Mononuclear cell (primary cell): Measurements from ENCODE around the gene CYP8B1. TPM values are rescaled to one million over a fixed set of nuclear protein-coding genes. Genes with fewer than 3 reads are reported as not detected.

Experiments used
- H3K27me3 ChIP-seq: 2 replicates; pipeline ENCODE4 v1.6.0; 2011; ENCODE audit warnings: low read length, control low read depth; ENCODE audit not compliant: insufficient read depth
- H3K4me1 ChIP-seq: 2 replicates; pipeline ENCODE4 v1.5.1; 2011; ENCODE audit warnings: mild to moderate bottlenecking, low read length, control low read depth; ENCODE audit not compliant: insufficient read depth
- H3K4me3 ChIP-seq: 2 replicates; pipeline ENCODE4 v1.5.1; 2011; ENCODE audit warnings: mild to moderate bottlenecking, low read length, moderate library complexity
- H3K9me3 ChIP-seq: 2 replicates; pipeline ENCODE4 v1.5.1; 2011; ENCODE audit warnings: low read depth, mild to moderate bottlenecking, control low read depth, low read length
- total RNA-seq: library from RNA; depleted of rRNA; stranded (reverse); fragments of >200 nt; gene quantifications from one replicate; pipeline ENCODE4 v1.2.3, GENCODE V29; 2012

CYP8B1 gene
- total RNA-seq, 1 donor, result under 0.01 TPM

DNA sequence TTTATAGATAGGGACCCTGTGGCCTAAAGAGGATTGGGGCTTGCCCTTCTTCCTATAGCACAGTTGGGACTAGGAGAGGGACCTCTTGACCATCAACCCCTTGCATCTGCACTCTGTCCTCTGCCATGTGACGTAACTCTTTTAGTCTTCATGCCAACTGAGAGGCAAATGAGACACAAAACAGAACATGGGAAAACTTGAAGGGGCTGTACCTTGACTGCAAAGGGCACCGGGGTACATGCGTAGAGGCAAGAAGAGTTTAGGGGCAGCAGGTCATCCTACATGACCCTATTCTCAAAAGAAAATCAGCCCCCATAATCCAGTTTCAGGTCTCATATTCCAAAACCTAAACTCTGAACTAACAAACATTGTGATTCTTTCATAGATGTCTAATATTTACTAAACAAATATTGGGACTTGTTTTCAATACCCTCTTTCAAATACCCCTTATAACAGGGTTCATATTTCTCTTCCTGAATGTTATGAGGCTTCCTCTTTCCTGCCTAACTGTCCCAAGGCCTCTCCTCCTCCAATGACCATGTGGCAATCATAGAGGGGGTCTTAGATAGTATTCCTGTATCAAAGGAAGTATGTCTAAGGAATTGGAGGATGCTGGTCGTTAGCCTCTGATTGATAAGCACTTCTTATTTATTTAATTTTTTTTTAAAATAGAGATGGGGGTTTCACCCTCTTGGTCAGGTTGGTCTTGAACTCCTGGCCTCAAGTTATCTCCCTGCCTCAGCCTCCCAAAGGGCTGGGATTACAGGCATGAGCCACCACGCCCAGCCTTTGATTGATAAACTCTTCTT is 45.8 kb downstream of the CYP8B1 start:
- no peaks in the 10 kb centered on the region for H3K27me3 ChIP-seq
- no peak overlapping the region for H3K4me3 ChIP-seq
- H3K9me3 ChIP-seq, result no peaks in the 10 kb centered on the region
- H3K4me1 ChIP-seq, result no peaks in the 10 kb centered on the region

DNA sequence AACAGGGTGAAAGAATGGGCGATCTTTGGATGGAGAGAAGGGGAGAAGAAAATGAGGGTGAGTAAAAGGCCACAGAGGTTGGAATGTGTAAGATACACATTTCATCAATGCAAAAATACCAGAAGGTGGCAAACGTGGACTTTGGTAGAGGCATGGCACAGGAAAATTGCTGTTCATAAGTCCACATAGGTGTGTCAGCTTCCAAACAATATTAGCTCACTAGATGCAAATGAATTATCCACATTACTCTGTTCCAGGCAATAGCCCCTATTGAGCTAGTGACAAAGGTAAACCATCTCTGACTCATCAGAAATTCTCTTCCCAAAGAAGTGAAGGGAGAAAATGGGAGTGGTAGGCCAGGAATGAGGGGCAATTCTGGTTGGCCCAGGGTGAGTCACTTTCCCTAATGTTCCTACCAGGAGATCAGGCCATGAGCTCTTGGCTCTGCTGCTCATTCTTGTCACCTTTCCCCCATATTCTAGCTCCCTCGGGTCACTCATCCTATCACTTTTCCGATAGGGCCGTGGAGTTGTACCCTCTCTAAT is 46.5 kb downstream of the CYP8B1 start:
- Histone ChIP-seq H3K4me1 (no peaks in the 10 kb centered on the region), H3K9me3 (no peaks in the 10 kb centered on the region), H3K4me3 (no peak overlapping the region), H3K27me3 (no peaks in the 10 kb centered on the region)

DNA sequence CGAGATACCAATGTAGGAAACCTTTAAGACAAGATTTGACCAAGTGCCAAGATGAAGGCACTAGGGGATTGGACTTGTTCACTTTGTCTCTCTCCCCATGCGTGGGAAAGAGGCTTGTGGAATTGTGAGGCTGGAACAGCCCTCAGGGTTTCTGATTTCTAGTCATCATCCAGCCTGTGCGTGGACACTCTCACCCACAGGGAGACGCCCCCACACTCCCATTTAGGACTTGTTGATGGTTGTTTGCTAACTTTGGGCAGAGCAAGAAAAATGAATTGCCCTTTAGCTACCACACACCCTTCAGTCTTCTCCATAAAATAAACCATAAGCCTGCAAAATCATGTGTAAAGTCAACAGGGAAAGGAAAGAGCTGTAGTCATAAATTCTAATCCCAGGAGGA is 48.0 kb downstream of the CYP8B1 start:
- no peak overlapping the region for H3K4me3 ChIP-seq
- no peaks in the 10 kb centered on the region for H3K4me1 ChIP-seq
- H3K9me3 ChIP-seq, result no peaks in the 10 kb centered on the region
- H3K27me3 ChIP-seq, result no peaks in the 10 kb centered on the region

DNA sequence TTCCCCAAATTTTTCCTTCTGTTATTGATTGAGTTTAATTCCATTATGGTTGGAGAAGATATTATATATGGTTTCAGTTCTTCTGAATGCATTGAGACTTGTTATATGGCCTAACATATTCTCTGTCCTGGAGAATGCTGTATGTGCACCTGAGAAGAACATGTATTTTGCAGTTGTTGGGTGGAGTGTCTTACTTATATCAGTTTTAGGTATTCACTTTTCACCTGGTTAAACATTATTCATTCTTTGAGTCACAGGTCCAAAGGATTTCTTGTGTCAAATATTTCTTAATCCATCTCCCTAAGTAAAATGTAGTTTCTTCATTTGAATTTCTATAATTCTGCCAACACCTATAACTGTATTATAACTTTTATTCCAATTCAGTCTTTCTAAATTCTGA is 48.7 kb downstream of the CYP8B1 start:
- Histone ChIP-seq H3K27me3 (no peaks in the 10 kb centered on the region), H3K4me1 (no peaks in the 10 kb centered on the region), H3K4me3 (no peak overlapping the region), H3K9me3 (no peaks in the 10 kb centered on the region)

- H3K27me3 ChIP-seq, result no peaks in the 10 kb centered on the region
- H3K4me3 ChIP-seq, result no peak overlapping the region
- no peaks in the 10 kb centered on the region for H3K9me3 ChIP-seq
- H3K4me1 ChIP-seq, result no peaks in the 10 kb centered on the region
Observed at GRCh38 chr3:42826141-42826540, 49.5 kb downstream of the CYP8B1 start.

- H3K4me1 ChIP-seq, result no peaks in the 10 kb centered on the region
- H3K27me3 ChIP-seq, result no peaks in the 10 kb centered on the region
- no peaks in the 10 kb centered on the region for H3K9me3 ChIP-seq
- H3K4me3 ChIP-seq, result no peak overlapping the region
Observed at GRCh38 chr3:42823351-42823750, 52.3 kb downstream of the CYP8B1 start.

GRCh38 chr3:42822828-42823227 is 52.9 kb downstream of the CYP8B1 start:
- Histone ChIP-seq H3K4me1 (no peaks in the 10 kb centered on the region), H3K27me3 (no peaks in the 10 kb centered on the region), H3K9me3 (no peaks in the 10 kb centered on the region), H3K4me3 (no peak overlapping the region)

Other genes starting within 250 kb of the CYP8B1 start
- gene ZBTB47, start 222.2 kb downstream of the CYP8B1 start, total RNA-seq, result 2.4 TPM
- gene KLHL40, start 190.3 kb downstream of the CYP8B1 start, total RNA-seq, result not detected
- gene HHATL, start 173.1 kb downstream of the CYP8B1 start, total RNA-seq, result not detected
- 0.94 TPM for gene CCDC13, start 102.6 kb downstream of the CYP8B1 start, total RNA-seq
- gene HIGD1A, start 71.4 kb downstream of the CYP8B1 start, total RNA-seq, result 42.1 TPM
- 0.10 TPM for gene ACKR2, start 66.4 kb downstream of the CYP8B1 start, total RNA-seq
- 1.2 TPM for gene ZNF662, start 30.3 kb upstream of the CYP8B1 start, total RNA-seq
- gene GASK1A, start 103.4 kb upstream of the CYP8B1 start, total RNA-seq, result 0.10 TPM
- gene POMGNT2, start 230.2 kb upstream of the CYP8B1 start, total RNA-seq, result 3.6 TPM